Stimulated activated memory B cell treated with anti-CD40 and anti-IgM and Interleukin-4, amounts not matched to agents 10 μg/mL and 1 μg/mL and 100 μg/mL, for 72 hours (primary cell): Measurements from ENCODE around the gene C3orf20.
A peak's percentile ranks its signal among the peaks of the same experiment; 100 is the strongest.

ENCODE experiments used
- ATAC-seq: fragments of 150-1000 bp; cut with Tn5 transposase; 2 replicates; pipeline ENCODE4 v1.10.0; 2021
- H3K27ac Mint-ChIP-seq: one replicate; pipeline ENCODE4 v1.8.0; 2022; ENCODE audit warnings: mild to moderate bottlenecking, mixed read lengths
- H3K27me3 Mint-ChIP-seq: one replicate; pipeline ENCODE4 v1.8.0; 2022; ENCODE audit warnings: mixed read lengths
- H3K36me3 Mint-ChIP-seq: one replicate; pipeline ENCODE4 v1.8.0; 2022; ENCODE audit warnings: mixed read lengths
- H3K4me1 Mint-ChIP-seq: one replicate; pipeline ENCODE4 v1.8.0; 2022; ENCODE audit warnings: mixed read lengths
- H3K4me3 Mint-ChIP-seq: one replicate; pipeline ENCODE4 v1.8.0; 2022; ENCODE audit warnings: mild to moderate bottlenecking, moderate library complexity, mixed read lengths
- H3K9me3 Mint-ChIP-seq: one replicate; pipeline ENCODE4 v1.8.0; 2022; ENCODE audit warnings: mixed read lengths

The C3orf20 gene

DNA sequence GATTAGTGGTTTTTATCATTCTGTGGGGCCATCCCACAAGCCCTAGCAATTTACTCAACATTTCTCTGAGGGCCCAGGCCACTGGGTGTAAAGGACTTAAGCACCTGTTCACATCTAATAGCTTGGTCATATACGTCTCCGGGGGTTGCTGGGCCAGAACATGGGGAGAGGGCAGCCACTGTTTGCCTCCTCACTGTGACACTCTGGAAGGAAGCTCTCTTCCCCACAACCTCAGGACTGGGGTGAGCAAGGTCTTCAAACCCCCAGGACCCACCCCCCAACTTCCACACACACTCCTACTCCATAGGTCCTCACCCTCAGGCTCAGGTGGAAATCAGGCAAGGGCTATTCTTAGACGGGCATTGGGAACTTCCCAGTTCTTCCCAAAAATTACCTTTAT is 28.9 kb downstream of the C3orf20 start:
- no peaks in the 10 kb centered on the region for H3K4me1 Mint-ChIP-seq
- no peaks in the 10 kb centered on the region for H3K9me3 Mint-ChIP-seq
- no peak overlapping the region for H3K4me3 Mint-ChIP-seq
- no peaks in the 10 kb centered on the region for H3K27me3 Mint-ChIP-seq
- no peak for ATAC-seq
- H3K27ac Mint-ChIP-seq = no peak overlapping the region
- H3K36me3 Mint-ChIP-seq = peaks cover 3% of the 10 kb centered on the region

DNA sequence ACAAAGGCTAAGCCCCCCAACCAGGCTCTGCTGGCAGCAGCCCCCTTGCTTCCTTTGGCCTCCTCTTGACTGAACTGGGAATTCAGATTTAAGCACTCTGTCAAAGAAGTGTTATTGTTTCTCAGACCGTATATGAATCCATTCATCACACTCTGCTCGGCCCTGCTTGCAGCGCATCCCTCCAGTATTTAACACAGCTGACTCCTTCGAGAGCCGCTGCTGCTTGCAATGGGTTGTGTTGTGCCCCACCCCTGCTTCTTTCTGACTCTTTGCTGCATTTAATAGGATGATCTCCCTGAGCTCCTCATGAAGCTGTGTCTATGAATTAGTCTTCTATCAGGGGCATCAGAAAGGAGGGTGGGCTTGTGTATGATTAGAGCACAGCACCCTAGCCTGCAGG is 31.2 kb downstream of the C3orf20 start:
- no peak for ATAC-seq
- Mint-ChIP-seq H3K4me1 (no peaks in the 10 kb centered on the region), H3K36me3 (peaks cover 6% of the 10 kb centered on the region), H3K27me3 (no peaks in the 10 kb centered on the region), H3K9me3 (peaks cover 8% of the 10 kb centered on the region), H3K4me3 (no peak overlapping the region), H3K27ac (no peak overlapping the region)

DNA sequence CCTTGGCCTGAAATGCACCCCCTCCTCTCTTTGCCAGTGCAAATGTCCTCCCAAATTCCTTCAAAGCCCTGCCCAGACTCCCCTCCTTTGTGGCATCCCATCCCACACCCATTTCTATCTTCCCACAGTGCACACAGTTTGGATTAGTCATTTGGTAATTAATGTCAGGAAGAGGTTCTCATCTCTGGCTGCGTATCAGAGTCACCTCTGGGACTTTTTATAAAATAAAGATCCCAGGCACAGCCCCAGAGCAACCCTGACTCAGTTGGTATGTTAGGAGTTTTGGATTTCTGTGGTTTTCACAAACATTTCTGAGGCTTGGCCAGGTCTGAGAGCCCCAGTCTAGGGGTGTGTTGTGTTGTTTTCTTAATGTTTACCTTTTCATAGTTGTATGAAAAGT is 41.6 kb downstream of the C3orf20 start:
- H3K9me3 Mint-ChIP-seq = peaks cover 10% of the 10 kb centered on the region
- no peak overlapping the region for H3K4me3 Mint-ChIP-seq
- ATAC-seq = peak; percentile 34
- no peak overlapping the region for H3K27ac Mint-ChIP-seq
- H3K27me3 Mint-ChIP-seq = peaks cover 17% of the 10 kb centered on the region
- H3K36me3 Mint-ChIP-seq = peaks cover 16% of the 10 kb centered on the region
- no peaks in the 10 kb centered on the region for H3K4me1 Mint-ChIP-seq

DNA sequence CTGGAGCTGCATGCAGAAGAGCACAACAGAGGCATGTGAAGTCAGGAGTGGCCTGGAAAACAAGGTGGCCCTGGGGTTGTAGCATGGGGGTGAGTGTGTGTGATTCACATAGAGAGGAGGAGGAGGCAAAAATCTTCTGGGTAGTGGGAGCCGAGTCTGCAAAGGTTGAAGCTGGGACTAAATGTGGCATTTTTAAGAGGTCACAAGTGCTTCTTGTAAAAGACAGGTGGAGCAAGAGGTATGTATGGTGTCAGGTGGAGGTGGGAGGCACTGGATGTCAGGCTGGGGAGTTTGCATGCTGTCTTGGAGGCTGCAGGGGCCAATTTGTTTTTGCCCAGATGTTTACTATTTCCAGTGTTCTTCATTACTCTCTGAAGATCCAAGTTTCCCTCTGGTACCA is 42.4 kb downstream of the C3orf20 start:
- no peaks in the 10 kb centered on the region for H3K4me1 Mint-ChIP-seq
- peaks cover 7% of the 10 kb centered on the region for H3K9me3 Mint-ChIP-seq
- peaks cover 17% of the 10 kb centered on the region for H3K27me3 Mint-ChIP-seq
- no peak overlapping the region for H3K27ac Mint-ChIP-seq
- ATAC-seq = no peak
- H3K36me3 Mint-ChIP-seq = peaks cover 12% of the 10 kb centered on the region
- H3K4me3 Mint-ChIP-seq = no peak overlapping the region

DNA sequence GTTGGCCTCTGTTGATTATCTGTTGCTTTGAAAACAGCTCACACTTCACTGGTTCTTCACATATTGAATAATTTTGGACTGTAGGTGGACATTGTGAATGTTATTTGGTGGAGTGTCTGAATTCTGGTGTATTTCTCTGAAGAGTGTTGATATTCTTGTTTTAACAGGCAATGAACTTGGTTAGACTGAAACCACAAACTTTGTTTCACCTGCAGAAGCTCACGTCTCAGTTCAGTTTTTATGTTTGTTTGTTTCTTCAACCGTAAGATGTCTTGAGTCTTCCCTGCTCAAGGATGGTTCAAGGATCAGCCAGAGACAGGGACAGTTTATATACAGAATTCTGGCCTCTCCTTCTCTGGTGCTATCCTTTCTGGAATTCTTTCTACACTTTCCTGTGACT is 43.6 kb downstream of the C3orf20 start:
- Mint-ChIP-seq H3K4me1 (no peaks in the 10 kb centered on the region), H3K36me3 (peaks cover 5% of the 10 kb centered on the region), H3K9me3 (peaks cover 2% of the 10 kb centered on the region), H3K27ac (no peak overlapping the region), H3K27me3 (peaks cover 17% of the 10 kb centered on the region), H3K4me3 (no peak overlapping the region)
- ATAC-seq = no peak

DNA sequence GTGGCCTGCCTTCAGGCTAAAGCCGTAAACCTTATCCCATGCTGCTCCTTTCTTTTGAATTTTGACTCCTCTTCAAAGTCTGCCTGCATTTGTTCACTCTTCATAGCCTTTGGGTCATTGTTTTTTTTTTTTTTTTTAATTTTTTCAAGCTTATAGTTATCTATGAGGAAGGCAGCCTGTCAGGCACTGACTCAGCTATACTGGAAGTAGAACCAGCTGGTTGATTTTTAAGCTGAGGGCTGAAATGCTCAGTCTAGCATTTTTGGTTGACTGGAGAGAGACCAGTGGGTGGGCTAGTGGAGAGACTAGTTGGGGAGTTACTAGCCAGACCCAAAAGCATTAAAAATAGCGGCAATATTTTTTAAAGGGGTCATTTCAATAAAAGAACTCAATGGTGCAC is 44.1 kb downstream of the C3orf20 start:
- no peak overlapping the region for H3K27ac Mint-ChIP-seq

DNA sequence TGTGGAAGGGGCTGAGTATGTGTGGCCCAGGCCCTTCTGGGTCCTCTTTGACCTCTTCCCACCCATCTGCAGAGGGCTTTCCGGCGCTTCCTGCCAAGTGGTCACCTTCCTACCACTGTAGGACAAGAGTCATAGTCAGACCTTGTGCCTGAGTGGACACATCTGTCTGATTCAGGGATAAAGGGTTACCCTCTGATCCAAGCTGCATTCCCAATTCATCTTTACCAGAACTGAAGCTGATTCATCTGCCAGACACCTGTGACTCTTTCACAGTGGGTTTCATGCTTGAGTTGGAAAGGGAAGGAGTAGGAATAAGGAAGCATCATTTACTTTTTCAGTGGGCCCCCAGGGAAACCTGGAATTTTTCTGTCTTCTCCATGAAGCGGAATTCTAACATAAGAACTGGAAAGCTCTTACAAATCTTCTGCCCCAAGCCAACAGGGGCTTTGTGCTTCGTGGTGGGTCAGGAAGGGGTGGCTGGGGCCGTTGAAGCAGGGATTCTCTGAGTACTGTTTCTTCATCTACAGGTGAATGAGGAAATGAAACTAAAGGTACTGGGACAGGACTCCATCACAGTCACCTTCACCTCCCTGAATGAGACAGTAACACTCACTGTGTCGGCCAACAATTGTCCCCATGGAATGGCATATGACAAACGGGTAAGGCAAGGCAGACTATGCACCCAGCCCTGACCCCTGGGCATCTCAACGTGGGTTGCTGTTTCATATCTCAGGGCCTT is 46.4 kb downstream of the C3orf20 start:
- Mint-ChIP-seq H3K9me3 (no peaks in the 10 kb centered on the region), H3K4me1 (no peaks in the 10 kb centered on the region), H3K27me3 (peaks cover 14% of the 10 kb centered on the region), H3K4me3 (no peak overlapping the region), H3K36me3 (no peaks in the 10 kb centered on the region), H3K27ac (no peak overlapping the region)
- ATAC-seq = no peak

More for the DNA sequence above, 44.1 kb downstream of the C3orf20 start:
- Mint-ChIP-seq H3K4me1 (no peaks in the 10 kb centered on the region), H3K9me3 (peaks cover 2% of the 10 kb centered on the region), H3K27me3 (peaks cover 17% of the 10 kb centered on the region), H3K36me3 (peaks cover 5% of the 10 kb centered on the region), H3K4me3 (no peak overlapping the region)
- no peak for ATAC-seq

DNA sequence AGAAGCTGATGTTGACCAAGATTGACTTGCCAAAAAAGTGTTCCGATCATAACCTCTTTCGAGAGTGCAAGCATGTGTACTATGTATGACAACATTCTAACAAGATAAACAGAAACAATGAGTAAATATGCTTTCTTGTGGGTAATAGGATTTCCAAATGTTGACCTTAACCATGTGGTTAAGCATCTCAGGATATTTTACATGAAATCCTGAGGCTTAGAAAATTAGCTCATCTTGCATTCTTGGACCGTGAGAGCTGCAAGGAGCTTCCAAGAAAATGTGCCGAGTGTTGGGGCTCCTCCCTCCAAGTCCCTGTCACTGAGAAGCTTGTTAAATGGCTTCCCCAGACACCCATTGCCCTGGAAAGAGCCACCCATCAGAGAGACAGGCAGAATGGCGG is 50.1 kb downstream of the C3orf20 start:
- H3K4me3 Mint-ChIP-seq = no peak overlapping the region
- H3K27ac Mint-ChIP-seq = no peak overlapping the region
- H3K27me3 Mint-ChIP-seq = no peaks in the 10 kb centered on the region
- H3K36me3 Mint-ChIP-seq = no peaks in the 10 kb centered on the region
- no peaks in the 10 kb centered on the region for H3K4me1 Mint-ChIP-seq
- no peak for ATAC-seq
- H3K9me3 Mint-ChIP-seq = no peaks in the 10 kb centered on the region

DNA sequence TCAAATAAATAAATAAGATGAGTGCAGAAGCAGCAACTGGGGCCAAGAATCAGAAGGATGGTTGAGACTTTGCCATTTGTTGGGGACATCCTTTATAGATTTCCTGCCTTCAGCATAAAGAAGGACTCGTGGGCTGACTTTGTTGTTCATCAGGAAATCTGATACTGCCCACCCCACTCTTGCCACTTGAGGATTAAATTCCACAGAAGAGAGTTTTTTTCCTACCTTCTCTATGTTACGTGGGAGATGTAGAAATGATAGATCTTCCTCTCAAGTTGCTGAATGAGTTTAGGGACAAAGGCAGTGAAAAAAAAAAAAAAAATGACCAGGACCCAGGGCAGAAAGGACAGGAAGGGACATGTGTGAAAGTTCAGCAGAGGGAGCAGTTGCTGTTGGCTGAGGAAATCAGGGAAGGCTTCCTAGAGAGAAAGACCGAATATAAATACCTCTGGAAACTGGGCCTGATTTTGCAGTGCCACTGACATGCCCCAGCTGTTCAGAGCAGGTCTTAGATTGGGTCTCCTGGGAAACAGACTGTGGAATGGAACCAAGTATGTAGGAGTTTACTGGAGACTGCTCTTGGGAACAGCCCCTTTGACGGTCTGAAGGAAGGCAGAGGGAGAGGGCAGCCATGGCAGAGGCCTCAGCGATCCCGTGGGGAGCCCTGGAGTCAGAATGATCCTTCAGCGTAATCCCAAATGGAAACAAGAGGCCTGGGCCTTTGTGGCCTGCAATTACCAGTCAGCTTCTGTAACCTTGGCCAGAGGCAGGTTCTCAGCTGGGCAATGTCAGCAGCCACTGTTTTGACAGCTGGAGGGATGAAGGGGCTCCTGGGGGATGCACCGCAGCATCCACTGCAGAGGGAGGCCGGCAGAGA is 50.9 kb downstream of the C3orf20 start:
- Mint-ChIP-seq H3K27ac (no peak overlapping the region), H3K4me3 (no peak overlapping the region), H3K9me3 (no peaks in the 10 kb centered on the region), H3K27me3 (no peaks in the 10 kb centered on the region), H3K36me3 (no peaks in the 10 kb centered on the region), H3K4me1 (no peaks in the 10 kb centered on the region)
- ATAC-seq = no peak

DNA sequence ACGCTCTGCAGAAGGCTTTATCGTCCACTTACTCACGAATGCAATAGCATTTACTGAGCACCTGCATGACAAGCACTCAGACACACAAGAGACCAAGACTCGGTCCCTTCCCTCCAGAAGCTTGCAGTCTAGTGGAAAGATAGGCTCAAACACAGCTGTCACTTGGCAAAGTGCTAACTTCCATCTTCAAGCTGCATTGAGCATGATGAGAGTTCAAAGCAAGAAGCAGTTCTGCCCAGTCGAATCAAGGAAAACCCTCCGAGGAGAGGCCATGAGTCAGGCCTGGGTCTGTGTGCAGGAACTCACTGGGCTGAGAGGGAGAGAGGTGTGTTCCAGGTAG is 51.5 kb downstream of the C3orf20 start:
- ATAC-seq = no peak
- Mint-ChIP-seq H3K9me3 (no peaks in the 10 kb centered on the region), H3K36me3 (no peaks in the 10 kb centered on the region), H3K4me3 (no peak overlapping the region), H3K27me3 (no peaks in the 10 kb centered on the region), H3K4me1 (no peaks in the 10 kb centered on the region), H3K27ac (no peak overlapping the region)

DNA sequence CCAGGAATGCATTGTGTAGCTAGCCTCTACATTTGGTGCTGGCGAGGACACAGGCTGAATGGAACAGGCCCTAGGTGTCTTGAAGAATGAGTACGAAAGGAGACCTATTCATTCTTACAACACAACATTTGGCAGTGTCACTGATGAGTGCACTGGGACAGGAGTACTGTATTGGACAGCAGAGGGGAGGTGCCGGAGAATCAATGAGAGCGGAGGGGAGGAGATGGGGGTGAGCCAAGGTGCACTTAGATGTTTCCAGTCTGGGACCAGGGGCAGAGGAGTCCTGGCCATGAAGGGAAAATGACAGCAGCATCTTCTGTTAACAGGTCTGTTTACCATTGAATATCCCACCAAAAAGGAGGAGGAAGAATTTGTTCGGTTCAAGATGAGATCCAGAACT is 53.2 kb downstream of the C3orf20 start:
- Mint-ChIP-seq H3K9me3 (no peaks in the 10 kb centered on the region), H3K4me1 (no peaks in the 10 kb centered on the region), H3K27me3 (no peaks in the 10 kb centered on the region), H3K36me3 (no peaks in the 10 kb centered on the region), H3K4me3 (no peak overlapping the region), H3K27ac (no peak overlapping the region)
- ATAC-seq = no peak

DNA sequence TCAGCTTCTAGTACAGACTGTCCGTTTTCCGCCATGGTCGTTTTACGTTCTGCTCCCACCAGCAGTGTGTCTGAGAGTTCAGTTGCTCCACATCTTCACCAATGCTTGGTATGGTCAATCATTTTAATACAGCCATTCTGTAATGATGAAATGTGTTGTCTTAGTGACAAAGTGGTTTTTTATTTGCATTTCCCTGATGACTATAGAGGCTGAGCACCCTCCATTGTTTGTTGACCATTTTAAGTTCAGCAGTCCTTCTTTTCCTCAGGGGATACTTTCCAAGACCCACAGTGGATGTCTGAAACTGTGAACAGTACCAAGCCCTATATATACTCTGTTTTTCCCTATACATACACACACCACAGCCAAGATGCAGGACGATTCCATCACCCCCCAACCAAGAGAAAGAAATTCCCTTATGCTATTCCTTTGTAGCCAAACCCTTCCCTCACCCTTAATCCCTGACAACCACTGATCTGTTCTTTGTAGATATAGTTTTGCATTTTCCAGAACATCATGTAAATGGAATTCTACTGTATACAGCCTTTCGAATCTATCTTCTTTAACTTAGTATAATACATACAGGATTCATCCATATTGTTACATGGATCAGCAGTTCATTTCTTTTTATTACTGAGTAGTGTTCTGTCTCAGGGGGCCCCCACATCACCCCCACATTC is 55.9 kb downstream of the C3orf20 start:
- ATAC-seq = no peak
- H3K27me3 Mint-ChIP-seq = no peaks in the 10 kb centered on the region
- H3K4me3 Mint-ChIP-seq = no peak overlapping the region
- no peaks in the 10 kb centered on the region for H3K36me3 Mint-ChIP-seq
- H3K27ac Mint-ChIP-seq = no peak overlapping the region
- H3K4me1 Mint-ChIP-seq = no peaks in the 10 kb centered on the region
- no peaks in the 10 kb centered on the region for H3K9me3 Mint-ChIP-seq

DNA sequence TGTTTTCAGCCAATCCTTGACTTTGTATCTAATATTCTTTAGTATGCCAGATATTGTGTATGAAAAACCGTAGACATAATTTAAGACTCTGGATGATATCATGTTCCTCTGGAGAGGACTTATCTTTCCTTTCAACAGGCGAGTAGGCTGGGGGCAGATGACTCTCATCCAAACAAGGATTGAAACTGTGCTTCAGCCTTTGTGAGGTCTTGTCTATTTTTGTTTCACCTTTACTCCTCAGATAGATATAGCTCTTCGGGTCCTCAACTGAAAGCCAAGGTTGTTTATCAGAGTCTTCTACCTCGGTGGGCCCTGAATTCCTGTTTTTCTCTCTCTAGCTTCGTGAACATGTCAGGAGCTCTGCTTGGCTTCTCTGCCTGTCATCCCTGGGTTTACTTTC is 66.0 kb downstream of the C3orf20 start:
- no peak for ATAC-seq
- Mint-ChIP-seq H3K36me3 (no peaks in the 10 kb centered on the region), H3K27ac (no peak overlapping the region), H3K4me3 (no peak overlapping the region), H3K27me3 (peaks cover 63% of the 10 kb centered on the region), H3K4me1 (no peaks in the 10 kb centered on the region), H3K9me3 (peaks cover 9% of the 10 kb centered on the region)

DNA sequence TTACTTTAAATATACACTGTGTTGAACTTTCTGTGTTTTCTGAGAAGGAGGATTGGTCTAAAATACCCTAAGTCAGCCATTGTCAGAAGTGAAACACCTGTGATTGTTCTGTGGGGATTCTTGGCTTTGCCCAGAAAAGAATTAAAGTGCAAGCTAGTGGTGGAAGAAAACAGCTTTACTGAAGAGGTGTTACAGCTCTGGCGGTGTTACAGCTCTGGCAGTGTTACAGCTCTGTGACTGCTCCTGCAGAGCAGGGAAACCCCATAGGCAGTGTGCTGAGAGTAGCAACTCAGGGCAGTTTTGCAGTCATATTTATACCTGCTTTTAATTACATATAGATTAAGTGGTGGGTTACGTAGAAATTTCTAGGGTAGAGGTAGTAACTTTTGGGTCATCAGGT is 66.6 kb downstream of the C3orf20 start:
- Mint-ChIP-seq H3K27me3 (peaks cover 63% of the 10 kb centered on the region), H3K4me3 (no peak overlapping the region), H3K27ac (no peak overlapping the region), H3K9me3 (peaks cover 9% of the 10 kb centered on the region), H3K4me1 (no peaks in the 10 kb centered on the region), H3K36me3 (no peaks in the 10 kb centered on the region)
- no peak for ATAC-seq

DNA sequence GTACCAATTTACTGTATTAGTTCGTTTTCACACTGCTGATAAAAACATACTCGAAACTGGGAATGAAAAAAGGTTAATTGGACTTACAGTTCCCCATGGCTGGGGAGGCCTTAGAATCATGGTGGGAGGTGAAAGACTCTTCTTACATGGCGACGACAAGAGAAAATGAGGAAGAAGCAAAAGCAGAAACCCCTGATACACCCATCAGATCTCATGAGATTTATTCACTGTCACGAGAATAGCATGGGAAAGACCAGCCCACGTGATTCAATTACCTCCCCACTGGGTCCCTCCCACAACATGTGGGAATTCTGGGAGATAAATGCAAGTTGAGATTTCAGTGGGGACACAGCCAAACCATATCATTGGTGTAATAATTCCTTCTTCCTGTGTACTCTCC is 69.6 kb downstream of the C3orf20 start:
- no peak overlapping the region for H3K4me3 Mint-ChIP-seq
- H3K27ac Mint-ChIP-seq = no peak overlapping the region
- H3K27me3 Mint-ChIP-seq = peaks cover 55% of the 10 kb centered on the region
- ATAC-seq = no peak
- no peaks in the 10 kb centered on the region for H3K36me3 Mint-ChIP-seq
- no peaks in the 10 kb centered on the region for H3K4me1 Mint-ChIP-seq
- H3K9me3 Mint-ChIP-seq = peaks cover 9% of the 10 kb centered on the region
